Hematopoietic multipotent progenitor cell (in vitro differentiated cells): ENCODE data around the gene PEA15. TPM values are rescaled to one million over a fixed set of nuclear protein-coding genes. Genes with fewer than 3 reads are reported as not detected.

Experiments
- total RNA-seq: library from RNA; depleted of rRNA; stranded (reverse); fragments of >200 nt; gene quantifications from one replicate; pipeline ENCODE4 v1.2.3, GENCODE V29; 2012

PEA15 gene
- total RNA-seq, 1 donor: 23.7 TPM

Other genes with a start within 250 kb of the PEA15 start
- gene PIGM, start 173.4 kb upstream of the PEA15 start, total RNA-seq: 6.5 TPM
- gene KCNJ10, start 135.2 kb upstream of the PEA15 start, total RNA-seq: under 0.01 TPM
- gene KCNJ9, start 123.8 kb upstream of the PEA15 start, total RNA-seq: not detected
- gene IGSF8, start 106.8 kb upstream of the PEA15 start, total RNA-seq: 52.0 TPM
- gene ATP1A2, start 89.6 kb upstream of the PEA15 start, total RNA-seq: not detected
- under 0.01 TPM for gene ATP1A4, start 53.8 kb upstream of the PEA15 start, total RNA-seq
- not detected for gene CASQ1, start 14.8 kb upstream of the PEA15 start, total RNA-seq
- gene DCAF8, start 57.2 kb downstream of the PEA15 start, total RNA-seq: 98.8 TPM
- gene PEX19, start 79.7 kb downstream of the PEA15 start, total RNA-seq: 16.4 TPM
- gene COPA, start 137.9 kb downstream of the PEA15 start, total RNA-seq: 93.2 TPM
- gene NCSTN, start 138.0 kb downstream of the PEA15 start, total RNA-seq: 77.3 TPM
- not detected for gene NHLH1, start 161.7 kb downstream of the PEA15 start, total RNA-seq
- 3.8 TPM for gene VANGL2, start 195.2 kb downstream of the PEA15 start, total RNA-seq